ENCODE measurements around the gene TBC1D19.

Gene TBC1D19

DNA sequence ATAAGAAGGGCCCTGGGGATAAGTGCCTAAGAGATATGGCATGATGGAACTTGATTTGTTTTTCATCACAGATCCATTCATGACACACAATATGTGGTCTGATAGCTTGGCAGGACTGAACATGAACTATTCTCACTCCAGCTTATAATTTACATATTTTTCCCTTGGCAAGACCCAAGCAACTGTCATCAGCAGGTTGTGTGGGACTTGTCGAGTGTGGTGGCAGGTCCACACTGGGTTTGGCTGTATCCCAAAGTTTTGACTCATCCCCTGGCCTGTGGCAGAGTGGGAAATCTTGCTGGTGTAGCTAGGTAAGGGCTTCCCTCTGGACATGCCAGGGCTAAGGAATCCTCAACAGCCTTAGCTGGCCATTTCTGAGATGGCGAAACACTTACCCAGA lies 195.8 kb downstream of the TBC1D19 start:
- TF ChIP-seq, protein P1, sequence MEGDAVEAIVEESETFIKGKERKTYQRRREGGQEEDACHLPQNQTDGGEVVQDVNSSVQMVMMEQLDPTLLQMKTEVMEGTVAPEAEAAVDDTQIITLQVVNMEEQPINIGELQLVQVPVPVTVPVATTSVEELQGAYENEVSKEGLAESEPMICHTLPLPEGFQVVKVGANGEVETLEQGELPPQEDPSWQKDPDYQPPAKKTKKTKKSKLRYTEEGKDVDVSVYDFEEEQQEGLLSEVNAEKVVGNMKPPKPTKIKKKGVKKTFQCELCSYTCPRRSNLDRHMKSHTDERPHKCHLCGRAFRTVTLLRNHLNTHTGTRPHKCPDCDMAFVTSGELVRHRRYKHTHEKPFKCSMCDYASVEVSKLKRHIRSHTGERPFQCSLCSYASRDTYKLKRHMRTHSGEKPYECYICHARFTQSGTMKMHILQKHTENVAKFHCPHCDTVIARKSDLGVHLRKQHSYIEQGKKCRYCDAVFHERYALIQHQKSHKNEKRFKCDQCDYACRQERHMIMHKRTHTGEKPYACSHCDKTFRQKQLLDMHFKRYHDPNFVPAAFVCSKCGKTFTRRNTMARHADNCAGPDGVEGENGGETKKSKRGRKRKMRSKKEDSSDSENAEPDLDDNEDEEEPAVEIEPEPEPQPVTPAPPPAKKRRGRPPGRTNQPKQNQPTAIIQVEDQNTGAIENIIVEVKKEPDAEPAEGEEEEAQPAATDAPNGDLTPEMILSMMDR (IDR thresholded peaks at IDR 0.05; ENCODE audit: low read depth, low read length): no peak
- no peak overlapping the region for H3K4me3 ChIP-seq (ENCODE audit: low read depth, low read length)

DNA sequence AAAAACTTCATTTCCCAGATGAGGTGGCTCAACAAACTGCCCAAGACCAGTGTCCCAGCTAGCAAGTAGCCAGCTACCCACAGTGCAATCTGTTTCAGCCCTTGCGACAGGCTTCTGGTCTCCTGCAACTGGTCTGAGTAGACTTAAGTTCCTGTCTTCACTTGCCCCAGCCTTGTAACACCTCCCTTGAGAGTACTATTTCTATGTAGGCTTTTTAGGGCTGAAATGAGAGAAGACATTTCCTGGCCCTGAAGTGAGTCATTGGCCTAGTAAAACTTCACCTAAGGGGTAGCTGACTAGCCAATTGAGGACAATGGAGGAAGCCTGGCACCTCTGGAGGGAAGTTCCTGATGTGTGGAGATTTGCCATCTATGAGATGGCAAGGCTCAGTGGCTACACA lies 196.7 kb downstream of the TBC1D19 start:
- TF ChIP-seq, protein P1 (IDR thresholded peaks at IDR 0.05; ENCODE audit: low read depth, low read length): no peak
- H3K4me3 ChIP-seq (ENCODE audit: low read depth, low read length): no peak overlapping the region

DNA sequence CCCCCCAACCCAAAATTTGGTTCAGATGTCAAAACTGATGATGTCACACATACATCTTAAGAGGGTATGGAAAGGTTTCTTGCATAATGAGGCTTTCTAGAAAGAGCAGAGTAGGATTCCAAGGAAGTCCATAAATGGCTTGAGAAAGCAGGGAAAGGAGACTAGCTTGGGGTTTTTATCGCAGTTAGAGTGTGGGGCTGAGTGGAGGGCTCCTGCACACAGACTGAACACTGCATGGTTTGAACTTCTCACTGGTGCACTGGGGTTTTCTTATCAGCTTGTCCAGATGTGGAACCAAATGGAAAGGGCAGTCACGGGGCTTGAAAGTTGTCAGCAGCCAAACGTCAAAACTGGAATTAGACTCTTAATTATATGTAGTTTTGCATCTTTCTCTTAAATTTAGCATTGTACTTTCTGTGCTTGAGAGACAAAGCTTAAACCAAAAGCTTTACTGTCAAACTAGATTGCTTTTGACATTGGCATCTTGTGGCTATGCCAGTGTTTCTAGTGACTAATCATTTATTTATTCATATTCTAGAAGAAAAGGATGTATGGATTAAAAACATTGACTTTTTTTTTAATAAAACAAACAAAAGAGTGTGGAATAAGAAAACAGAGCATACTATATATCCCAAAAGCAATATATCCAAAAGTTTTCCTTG lies 198.4 kb downstream of the TBC1D19 start:
- TF ChIP-seq, protein P1 (IDR thresholded peaks at IDR 0.05; ENCODE audit: low read depth, low read length): no peak
- no peak overlapping the region for H3K4me3 ChIP-seq (ENCODE audit: low read depth, low read length)

DNA sequence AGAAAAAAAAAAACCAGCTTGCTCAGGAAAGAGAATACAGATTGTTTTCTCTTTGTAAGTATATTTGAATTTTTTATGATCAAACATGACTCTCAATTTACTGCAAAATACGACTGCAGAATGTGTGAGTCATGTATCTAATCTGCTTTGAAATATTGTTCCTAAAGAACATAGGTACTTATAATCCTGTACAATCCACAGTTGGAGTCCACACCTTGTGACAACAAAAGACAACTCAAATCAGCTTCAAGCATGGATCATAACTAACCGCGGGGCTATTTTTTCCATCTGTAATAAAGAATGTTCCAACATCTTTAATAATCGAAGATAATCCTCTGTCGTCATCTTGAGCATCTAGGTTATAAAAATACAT lies 198.9 kb downstream of the TBC1D19 start:
- H3K4me3 ChIP-seq (ENCODE audit: low read depth, low read length): no peak overlapping the region
- TF ChIP-seq, protein P1 (IDR thresholded peaks at IDR 0.05; ENCODE audit: low read depth, low read length): no peak

DNA sequence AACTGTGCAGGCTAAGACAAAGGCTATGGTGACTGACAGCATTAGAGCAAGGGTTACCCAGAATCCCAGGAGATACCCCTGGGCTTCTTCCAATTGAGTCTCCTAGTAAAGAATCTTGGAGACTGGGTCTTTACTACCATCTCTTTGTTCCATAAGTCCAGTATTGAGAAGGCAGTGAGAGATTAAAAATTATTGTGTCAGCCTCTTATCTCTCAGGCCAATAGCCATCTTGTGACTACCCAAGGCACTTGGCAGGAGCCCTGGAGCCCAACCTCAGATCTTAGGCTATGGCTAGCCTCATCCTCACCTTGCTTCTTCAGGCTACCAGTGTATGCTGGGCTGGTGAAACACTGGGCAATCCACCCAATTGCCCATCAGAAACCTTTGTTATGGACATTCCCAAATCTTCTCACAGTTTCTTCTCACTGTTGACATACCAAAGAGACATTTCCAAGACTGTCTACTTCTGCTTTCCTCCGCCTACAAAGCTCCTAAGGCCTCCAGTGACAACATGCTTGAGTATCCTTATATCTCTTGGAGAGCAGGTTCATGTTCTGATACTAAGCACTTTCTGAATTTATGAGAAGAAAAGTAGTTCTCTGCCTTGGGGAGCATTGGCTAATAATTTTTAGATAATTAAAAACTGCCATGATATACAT lies 200.5 kb downstream of the TBC1D19 start:
- H3K4me3 ChIP-seq (ENCODE audit: low read depth, low read length): no peak overlapping the region
- TF ChIP-seq, protein P1 (IDR thresholded peaks at IDR 0.05; ENCODE audit: low read depth, low read length): no peak

DNA sequence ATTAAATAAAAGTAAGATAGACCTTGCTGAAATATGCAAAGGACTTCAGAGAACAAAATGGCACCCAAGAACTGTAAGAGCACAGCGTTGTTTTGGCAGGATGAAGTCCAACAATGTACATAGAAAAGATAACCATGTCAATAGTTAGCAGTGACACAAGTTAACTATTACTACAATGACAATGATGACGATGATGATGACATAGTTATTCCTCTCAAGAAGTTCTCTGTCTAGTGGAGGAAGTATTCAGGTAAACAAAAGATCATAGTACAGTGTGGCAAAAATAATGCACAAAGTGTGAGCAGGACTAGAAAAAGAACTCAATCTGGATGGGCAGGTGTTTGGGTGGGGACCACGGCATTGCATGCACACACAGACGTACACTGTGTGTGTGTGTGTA lies 201.4 kb downstream of the TBC1D19 start:
- no peak overlapping the region for H3K4me3 ChIP-seq (ENCODE audit: low read depth, low read length)
- TF ChIP-seq, protein P1 (IDR thresholded peaks at IDR 0.05; ENCODE audit: low read depth, low read length): no peak

DNA sequence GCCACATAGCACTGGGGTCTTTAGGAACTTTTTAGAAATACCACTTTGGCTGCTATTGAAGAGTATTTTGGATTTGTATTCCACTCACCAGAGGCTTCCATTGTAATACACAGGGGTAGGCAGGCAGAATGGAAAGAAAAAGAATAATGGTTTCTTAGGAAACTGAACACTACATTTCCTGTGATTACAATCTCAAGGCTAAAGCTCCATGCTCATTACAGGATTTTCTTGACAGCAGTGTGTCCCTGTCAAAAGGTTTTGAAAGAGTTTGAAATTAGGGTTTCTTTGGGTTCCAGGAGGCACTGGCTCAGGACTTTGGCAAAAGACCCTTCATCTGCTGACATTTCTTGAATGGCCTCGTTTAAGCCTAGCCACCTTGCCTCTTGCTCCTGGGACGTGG lies 201.9 kb downstream of the TBC1D19 start:
- TF ChIP-seq, protein P1 (IDR thresholded peaks at IDR 0.05; ENCODE audit: low read depth, low read length): no peak
- H3K4me3 ChIP-seq (ENCODE audit: low read depth, low read length): no peak overlapping the region

Data from WI38 (cell line).